HCT116 (cell line): ENCODE data around the gene ENPP6. TPM values are rescaled to one million over a fixed set of nuclear protein-coding genes. Genes with fewer than 3 reads are reported as not detected.

ENCODE experiments used
- ATAC-seq: fragments of 200-7000 bp; cut with Tn5 transposase; 2 replicates; pipeline ENCODE4 v1.9.1; 2020; ENCODE audit warnings: mild to moderate bottlenecking, moderate library complexity
- BruUV-seq: library from RNA; stranded (reverse); fragments of 400-500 nt; replicated peaks from 2 replicates; lab custom pipeline; 2021; lab: Mats Ljungman, UMichigan
- CTCF ChIA-PET: fragments of 300-600 bp; sonication (Branson Sonifier 250); formaldehyde crosslinking; loops from one replicate; lab custom pipeline; 2021; ENCODE audit warnings: antibody characterized with exemption; lab: Charles Lee
- POLR2A ChIA-PET: fragments of 300-600, 350-600 bp; sonication (Branson Sonifier 250); formaldehyde crosslinking; loops from one replicate; lab custom pipeline; 2021; ENCODE audit warnings: antibody characterized with exemption; lab: Charles Lee
- RAD21 ChIA-PET, 2 experiments: fragments of 300-600 bp; sonication (Branson Sonifier 250); formaldehyde crosslinking; loops; one replicate each; lab custom pipeline; 2023; ENCODE audit warnings: low total read pairs in 2 of 2; ENCODE audit not compliant: uncharacterized antibody in 2 of 2, unreplicated experiment in 2 of 2, low non-redundant PET in 1 of 2; lab: Charles Lee
- DNase-seq: peaks from one replicate; pipeline ENCODE4 v3.0.0-alpha.2; 2010; ENCODE audit warnings: low read depth, low spot score
- H2AFZ ChIP-seq: fragments of 200-600 bp; shearing (Covaris generic), sonication (generic); 2 replicates; pipeline ENCODE4 v1.6.1; 2017; ENCODE audit warnings: low read depth, mixed run types, mixed read lengths, antibody characterized with exemption, low read length; ENCODE audit not compliant: poor library complexity, severe bottlenecking
- H3K27ac ChIP-seq: 2 replicates; pipeline ENCODE4 v1.5.1; 2012; ENCODE audit warnings: low read depth, low read length
- H3K27me3 ChIP-seq: fragments of 200-600 bp; sonication (generic); 2 replicates; pipeline ENCODE4 v1.6.1; 2016; ENCODE audit warnings: mixed run types, low read length, mixed read lengths; ENCODE audit not compliant: insufficient read depth
- H3K36me3 ChIP-seq, 2 experiments: fragments of 200-500 bp in 1 of 2; fragments of 200-600 bp in 1 of 2; sonication (Bioruptor generic) in 1 of 2; sonication (generic) in 1 of 2; 2 replicates each; pipeline versions ENCODE4 v1.5.1 to v1.6.1; 2014 to 2016; ENCODE audit warnings: low read length in 2 of 2, inconsistent platforms in 1 of 2, mixed read lengths in 1 of 2, mixed run types in 1 of 2; ENCODE audit not compliant: insufficient read depth in 2 of 2, control insufficient read depth in 1 of 2
- H3K4me1 ChIP-seq, 2 experiments: fragments of 200-600 bp in 1 of 2; sonication (generic) in 1 of 2; 2 replicates each; pipeline versions ENCODE4 v1.5.1 to v1.6.1; 2012 to 2017; ENCODE audit warnings: low read length in 2 of 2, inconsistent platforms in 1 of 2, mild to moderate bottlenecking in 1 of 2, mixed read lengths in 1 of 2, mixed run types in 1 of 2, moderate library complexity in 1 of 2; ENCODE audit not compliant: insufficient read depth in 2 of 2, control insufficient read depth in 1 of 2
- H3K4me2 ChIP-seq: fragments of 200-600 bp; sonication (generic); 2 replicates; pipeline ENCODE4 v1.6.1; 2017; ENCODE audit warnings: mixed run types, low read length, mixed read lengths
- H3K4me3 ChIP-seq, 2 experiments: fragments of 200-600 bp in 1 of 2; sonication (generic) in 1 of 2; replicated peaks in 1 of 2; 2 replicates each; pipeline ENCODE4 v1.5.1; 2011 to 2016; ENCODE audit warnings: low read length in 2 of 2, control low read depth in 1 of 2, low read depth in 1 of 2, mild to moderate bottlenecking in 1 of 2, mixed read lengths in 1 of 2, mixed run types in 1 of 2
- H3K79me2 ChIP-seq: fragments of 200-600 bp; sonication (generic); 2 replicates; pipeline ENCODE4 v1.6.1; 2017; ENCODE audit warnings: mild to moderate bottlenecking, mixed run types, low read length, moderate library complexity, mixed read lengths; ENCODE audit not compliant: insufficient read depth
- H3K9ac ChIP-seq: fragments of 200-600 bp; sonication (generic); 2 replicates; pipeline ENCODE4 v1.6.1; 2016; ENCODE audit warnings: low read length, mixed read lengths
- H3K9me2 ChIP-seq: fragments of 200-600 bp; sonication (generic), shearing (Covaris generic); 2 replicates; pipeline ENCODE4 v1.6.1; 2017; ENCODE audit warnings: mixed run types, mild to moderate bottlenecking, moderate library complexity; ENCODE audit not compliant: insufficient read depth
- H3K9me3 ChIP-seq, 2 experiments: fragments of 200-500 bp in 1 of 2; fragments of 200-600 bp in 1 of 2; sonication (Bioruptor generic) in 1 of 2; sonication (generic) in 1 of 2; 2 replicates each; pipeline ENCODE4 v1.6.1; 2014 to 2017; ENCODE audit warnings: low read length in 2 of 2, mixed read lengths in 2 of 2, inconsistent platforms in 1 of 2, low read depth in 1 of 2, mild to moderate bottlenecking in 1 of 2, mixed run types in 1 of 2, moderate library complexity in 1 of 2; ENCODE audit not compliant: control insufficient read depth in 1 of 2, insufficient read depth in 1 of 2
- H4K20me1 ChIP-seq: fragments of 200-600 bp; sonication (generic), shearing (Covaris generic); 2 replicates; pipeline ENCODE4 v1.6.1; 2017; ENCODE audit warnings: mixed run types, mild to moderate bottlenecking, moderate library complexity; ENCODE audit not compliant: insufficient read depth
- ATF3 ChIP-seq: IDR thresholded peaks from 2 replicates; pipeline ENCODE4 v1.6.1; 2012
- CBX3 ChIP-seq: IDR thresholded peaks from 2 replicates; pipeline ENCODE4 v1.6.1; 2012; ENCODE audit warnings: low read depth
- CEBPB ChIP-seq: IDR thresholded peaks from 2 replicates; pipeline ENCODE4 v1.6.1; 2012; ENCODE audit warnings: low read depth
- CTCF ChIP-seq, 3 experiments: fragments of 200-600 bp in 1 of 3; sonication (generic) in 1 of 3; IDR thresholded peaks in 2 of 3; conservative IDR thresholded peaks in 1 of 3; 2 replicates each; pipeline ENCODE4 v1.5.1; 2012 to 2017; ENCODE audit warnings: low read depth in 2 of 3, low read length in 2 of 3, antibody characterized with exemption in 1 of 3, borderline replicate concordance in 1 of 3, control low read depth in 1 of 3, mild to moderate bottlenecking in 1 of 3, mixed read lengths in 1 of 3, mixed run types in 1 of 3, moderate library complexity in 1 of 3; ENCODE audit not compliant: insufficient read depth in 1 of 3
- EZH2 ChIP-seq: fragments of 200-600 bp; sonication (generic); IDR thresholded peaks from 2 replicates; pipeline ENCODE4 v1.6.1; 2017; ENCODE audit warnings: antibody characterized with exemption, mixed run types
- EZH2phosphoT487 ChIP-seq: fragments of 200-600 bp; IDR thresholded peaks from 2 replicates; pipeline ENCODE4 v1.6.1; 2018; ENCODE audit warnings: antibody characterized with exemption, borderline replicate concordance
- FOSL1 ChIP-seq: IDR thresholded peaks from 2 replicates; pipeline ENCODE4 v1.6.1; 2012; ENCODE audit warnings: low read depth
- JUND ChIP-seq: IDR thresholded peaks from 2 replicates; pipeline ENCODE4 v1.6.1; 2012
- MAX ChIP-seq: IDR thresholded peaks from 2 replicates; pipeline ENCODE4 v1.6.1; 2012
- POLR2A ChIP-seq: IDR thresholded peaks from 2 replicates; pipeline ENCODE4 v1.7.0; 2011; ENCODE audit warnings: borderline replicate concordance; ENCODE audit not compliant: insufficient read depth, insufficient read length; ENCODE audit errors: extremely low read depth
- POLR2AphosphoS5 ChIP-seq: IDR thresholded peaks from 2 replicates; pipeline ENCODE4 v1.6.1; 2011; ENCODE audit warnings: mild to moderate bottlenecking, low read depth, low read length, moderate library complexity
- REST ChIP-seq: IDR thresholded peaks from 2 replicates; pipeline ENCODE4 v1.6.1; 2012; ENCODE audit warnings: low read depth
- TCF7L2 ChIP-seq: IDR thresholded peaks from 2 replicates; pipeline ENCODE4 v1.7.0; 2011; ENCODE audit warnings: borderline replicate concordance, inconsistent platforms; ENCODE audit not compliant: insufficient read depth, insufficient read length; ENCODE audit errors: extremely low read depth
- YY1 ChIP-seq: IDR thresholded peaks from 2 replicates; pipeline ENCODE4 v1.6.1; 2011; ENCODE audit warnings: low read length, low read depth, moderate library complexity, mild to moderate bottlenecking; ENCODE audit not compliant: insufficient replicate concordance; ENCODE audit errors: extremely low read depth
- intact Hi-C: fragments of 100-400 bp; cut with micrococcal nuclease; formaldehyde crosslinking; loops from 2 replicates; pipeline ENCODE4 v1.10.0; 2022
- total RNA-seq: library from RNA; stranded (reverse); gene quantifications from one replicate; pipeline ENCODE4 v1.2.1, GENCODE V29; 2021; ENCODE audit not compliant: unreplicated experiment

The ENPP6 gene
- total RNA-seq, 1 experiment from 2014 or later: not detected

GRCh38 chr4:184196730-184197385 lies 20.8 kb downstream of the ENPP6 start:
- Histone ChIP-seq H3K4me1 (no peaks in the 10 kb centered on the region), H3K9ac (no peak overlapping the region), H3K4me2 (no peak overlapping the region), H3K79me2 (no peaks in the 10 kb centered on the region), H3K27me3 (no peaks in the 10 kb centered on the region), H3K4me3 (no peak overlapping the region), H3K9me3 (no peaks in the 10 kb centered on the region), H3K27ac (no peak overlapping the region), H4K20me1 (no peaks in the 10 kb centered on the region), H2AFZ (no peak overlapping the region), H3K36me3 (no peaks in the 10 kb centered on the region), H3K9me2 (no peaks in the 10 kb centered on the region)
- no peak for TF ChIP-seq TCF7L2
- no peak for TF ChIP-seq EZH2phosphoT487
- TF ChIP-seq CTCF (IDR thresholded peaks at IDR 0.05 in 2 of 3, conservative IDR thresholded peaks at IDR 0.05 in 1 of 3; ENCODE audit: borderline replicate concordance in 1 of 3, insufficient read depth in 1 of 3, low read depth in 2 of 3, low read length in 2 of 3): no peak
- no peak for TF ChIP-seq MAX
- TF ChIP-seq YY1: no peak
- TF ChIP-seq CEBPB: no peak
- no peak for TF ChIP-seq POLR2AphosphoS5
- TF ChIP-seq JUND: no peak
- TF ChIP-seq REST: no peak
- no peak for TF ChIP-seq POLR2A
- TF ChIP-seq ATF3: no peak
- TF ChIP-seq CBX3: no peak
- no peak for TF ChIP-seq EZH2
- TF ChIP-seq FOSL1: no peak
- CTCF ChIA-PET: no interaction called here
- no TSS peak for BruUV-seq
- DNase-seq (no peak), ATAC-seq (no peak)
- intact Hi-C loops: no loop called here
- POLR2A ChIA-PET: no interaction called here
- RAD21 ChIA-PET: no interaction called here
